Naive B cell (primary cell): ENCODE results near the gene KANK2. TPM values are rescaled to one million over a fixed set of nuclear protein-coding genes. Genes with fewer than 3 reads are reported as not detected.
A peak's percentile ranks its signal among the peaks of the same experiment; 100 is the strongest.

Experiments
- ATAC-seq, 2 donors: fragments of 150-1000 bp; cut with Tn5 transposase; 2 replicates each; pipeline ENCODE4 v1.10.0; 2021; ENCODE audit warnings: low read depth in 2 of 2, mild to moderate bottlenecking in 2 of 2, moderate library complexity in 2 of 2
- DNase-seq: peaks from one replicate; pipeline ENCODE4 v3.0.0; 2022
- H3K27ac Mint-ChIP-seq, 6 donors: one replicate each; pipeline ENCODE4 v1.8.0; 2020 to 2022; ENCODE audit warnings: mild to moderate bottlenecking in 6 of 6, mixed read lengths in 6 of 6, moderate library complexity in 5 of 6, inconsistent platforms in 2 of 6
- H3K27me3 Mint-ChIP-seq, 3 donors: one replicate each; pipeline ENCODE4 v1.8.0; 2021 to 2022; ENCODE audit warnings: mixed read lengths in 3 of 3, mild to moderate bottlenecking in 1 of 3
- H3K36me3 Mint-ChIP-seq, 2 donors: one replicate each; pipeline ENCODE4 v1.8.0; 2020 to 2022; ENCODE audit warnings: mixed read lengths in 2 of 2, inconsistent platforms in 1 of 2, mild to moderate bottlenecking in 1 of 2
- H3K4me1 Mint-ChIP-seq, 3 donors: one replicate each; pipeline ENCODE4 v1.8.0; 2020 to 2022; ENCODE audit warnings: mixed read lengths in 3 of 3, inconsistent platforms in 1 of 3, mild to moderate bottlenecking in 1 of 3, moderate library complexity in 1 of 3
- H3K4me3 Mint-ChIP-seq, 8 donors: one replicate each; pipeline ENCODE4 v1.8.0; 2020 to 2022; ENCODE audit warnings: mild to moderate bottlenecking in 8 of 8, mixed read lengths in 8 of 8, moderate library complexity in 8 of 8, inconsistent platforms in 2 of 8
- H3K9me3 Mint-ChIP-seq, 7 donors: one replicate each; pipeline ENCODE4 v1.8.0; 2020 to 2022; ENCODE audit warnings: mixed read lengths in 7 of 7, mild to moderate bottlenecking in 5 of 7, inconsistent platforms in 2 of 7, moderate library complexity in 1 of 7
- polyA plus RNA-seq, 6 donors: library from polyadenylated mRNA; unstranded; fragments of 300-500 nt; fragmentation: Illumina TruSeq; gene quantifications; one replicate each; pipeline ENCODE4 v1.2.3, GENCODE V29; 2021; ENCODE audit warnings: low read depth in 6 of 6

KANK2 gene
- under 1 TPM in 3 of 6 donors, not detected in 3; 0.09 to 0.57 (median 0.19) TPM for polyA plus RNA-seq

DNA sequence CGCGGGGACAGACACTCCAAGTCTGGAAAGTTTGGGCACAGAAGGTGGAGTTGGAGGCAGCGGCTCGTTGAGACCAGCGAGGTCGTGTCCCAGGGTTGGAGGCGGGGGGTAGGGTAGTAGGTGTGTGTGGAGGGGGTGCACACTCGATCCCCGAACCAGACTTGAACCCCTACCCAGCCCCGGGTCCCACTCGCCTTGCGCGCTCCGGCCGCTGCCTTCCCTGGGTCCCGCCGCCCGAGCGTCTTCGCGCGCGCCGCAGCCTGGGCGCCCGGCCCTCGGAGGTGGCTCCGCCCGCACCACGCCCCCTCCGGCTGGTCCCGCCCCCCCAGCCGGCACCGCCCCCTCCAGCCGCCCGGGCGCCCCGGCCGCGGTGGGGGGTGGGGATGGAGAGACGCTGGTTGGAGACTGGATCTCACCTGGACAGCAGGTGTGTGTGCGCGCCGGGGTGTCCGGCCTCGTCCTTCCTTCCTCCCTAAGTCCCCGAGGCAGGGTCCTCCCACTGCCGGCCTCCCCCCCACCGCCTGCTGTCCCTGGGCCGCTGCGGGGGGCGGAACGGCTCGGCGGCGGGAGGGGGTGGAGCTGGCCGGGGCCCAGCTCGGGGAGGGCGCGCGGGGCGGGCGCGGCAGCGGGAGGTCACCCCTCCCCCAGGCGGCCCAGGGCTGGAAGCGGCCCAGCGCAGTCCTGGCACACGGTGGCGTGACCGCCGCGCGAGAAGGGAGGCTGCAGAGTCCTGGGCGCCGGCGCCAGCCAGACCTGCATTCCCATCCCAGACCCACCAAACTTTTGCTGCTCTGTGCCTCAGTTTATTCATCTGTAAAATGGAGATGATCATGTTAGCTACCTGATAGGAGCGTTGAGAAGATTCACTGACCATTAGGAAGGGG, at the start of gene KANK2:
Gene KANK2, minus strand, starts transcription at position 255 of the 884 bp plus-strand sequence. CDS start 3,034 bp downstream, outside the sequence.
- H3K36me3 Mint-ChIP-seq: no peaks in the 10 kb centered on the region
- H3K27me3 Mint-ChIP-seq: peaks cover 6 to 30% (median 19%) of the 10 kb centered on the region in 3 donors
- H3K4me3 Mint-ChIP-seq: peak within 1 kb of the TSS; percentile 71 to 88 (median 86)
- DNase-seq (peak; percentile 71), ATAC-seq (peak; percentile 91)
- no peaks in the 10 kb centered on the region for H3K9me3 Mint-ChIP-seq
- peak within 1 kb of the TSS in 3 of 6 donors; percentile 27 to 86 (median 36) for H3K27ac Mint-ChIP-seq
- H3K4me1 Mint-ChIP-seq: peaks cover 14 to 17% (median 16%) of the 10 kb centered on the region in 3 donors

DNA sequence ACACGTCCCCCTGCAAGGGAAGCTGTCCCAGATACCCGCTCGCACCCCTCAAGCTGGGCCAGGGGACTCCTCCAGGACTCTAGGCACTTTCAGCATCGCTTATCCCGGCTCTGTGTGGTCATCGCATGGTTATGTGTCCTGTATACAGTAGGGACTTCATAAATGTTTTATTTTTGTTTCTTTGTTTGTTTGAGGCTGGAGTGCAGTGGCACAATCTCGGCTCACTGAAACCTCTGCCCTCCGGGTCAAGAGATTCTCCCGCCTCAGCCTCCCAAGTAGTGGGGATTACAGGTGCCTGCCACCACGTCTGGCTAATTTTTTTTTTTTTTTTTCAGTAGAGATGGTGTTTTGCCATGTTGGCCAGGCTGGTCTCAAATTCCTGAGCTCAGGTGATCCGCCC, 49.6 kb upstream of the KANK2 start:
- ATAC-seq (no peak), DNase-seq (no peak)
- peaks cover 0 to 21% (median 8%) of the 10 kb centered on the region in 3 donors for H3K27me3 Mint-ChIP-seq
- H3K4me1 Mint-ChIP-seq: peaks cover 0 to 7% (median 6%) of the 10 kb centered on the region in 3 donors
- no peaks in the 10 kb centered on the region for H3K36me3 Mint-ChIP-seq
- H3K9me3 Mint-ChIP-seq: no peaks in the 10 kb centered on the region
- H3K4me3 Mint-ChIP-seq: no peak overlapping the region
- peak overlapping the region in 1 of 6 donors; percentile 36 for H3K27ac Mint-ChIP-seq

DNA sequence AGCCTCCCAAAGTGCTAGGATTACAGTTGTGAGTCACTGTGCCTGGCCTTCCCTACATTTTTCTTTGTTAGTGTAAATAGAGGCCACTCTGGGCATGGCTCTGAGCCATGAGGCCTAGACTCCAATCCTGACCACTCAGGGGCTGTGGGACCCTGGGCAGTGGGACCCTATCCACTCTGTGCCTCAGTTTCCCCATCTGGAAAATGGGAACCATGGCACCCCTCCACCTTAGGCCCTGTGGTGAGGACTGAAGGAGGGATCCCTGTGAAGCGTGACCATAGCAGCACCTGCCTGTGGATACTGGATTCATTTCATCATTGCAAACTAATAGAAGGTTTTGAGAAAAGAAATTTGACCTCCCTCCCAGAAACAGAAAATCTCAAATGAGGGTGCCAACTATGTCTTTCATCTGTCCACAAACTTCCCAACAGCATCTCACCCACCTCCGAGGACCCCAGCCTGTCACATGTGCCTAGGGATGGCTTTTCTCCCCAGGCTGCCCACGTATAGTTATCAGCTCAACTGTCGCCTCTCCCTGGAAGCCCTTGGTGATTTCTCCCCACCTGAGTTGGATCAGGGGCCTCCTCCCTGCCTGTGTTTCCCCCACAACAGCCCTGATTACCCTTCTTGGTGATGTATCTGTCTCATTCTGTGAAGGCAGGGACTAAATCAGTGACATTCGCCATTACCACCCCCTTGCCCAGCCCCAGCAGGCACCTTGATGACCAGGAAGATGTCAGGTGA, 47.7 kb upstream of the KANK2 start:
- ATAC-seq (no peak), DNase-seq (no peak)
- Mint-ChIP-seq H3K27ac (no peak overlapping the region), H3K36me3 (no peaks in the 10 kb centered on the region), H3K4me1 (peaks cover 0 to 7% (median 6%) of the 10 kb centered on the region in 3 donors), H3K27me3 (peaks cover 0 to 31% (median 8%) of the 10 kb centered on the region in 3 donors), H3K4me3 (no peak overlapping the region), H3K9me3 (peaks cover 0 to 3% (median 0%) of the 10 kb centered on the region in 7 donors)

DNA sequence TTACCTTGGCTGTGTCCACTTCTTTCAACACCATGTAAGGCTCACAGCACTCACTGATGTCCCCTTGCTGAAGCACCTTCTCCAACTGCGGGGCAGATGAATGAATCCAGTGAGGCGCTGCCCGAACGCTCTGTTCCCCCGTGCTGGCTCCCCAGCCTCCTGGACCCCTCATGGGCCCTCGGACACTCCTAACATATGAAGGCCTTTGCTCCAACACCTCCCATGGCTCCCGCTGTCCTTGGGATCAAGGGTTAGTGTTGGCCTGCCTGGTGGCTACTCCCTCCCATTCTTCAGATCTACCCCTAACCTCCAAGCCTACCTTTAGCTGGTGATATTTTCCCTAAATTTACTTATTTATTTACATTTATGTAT, 46.4 kb upstream of the KANK2 start:
- H3K27ac Mint-ChIP-seq: peak overlapping the region in 1 of 6 donors; percentile 66

DNA sequence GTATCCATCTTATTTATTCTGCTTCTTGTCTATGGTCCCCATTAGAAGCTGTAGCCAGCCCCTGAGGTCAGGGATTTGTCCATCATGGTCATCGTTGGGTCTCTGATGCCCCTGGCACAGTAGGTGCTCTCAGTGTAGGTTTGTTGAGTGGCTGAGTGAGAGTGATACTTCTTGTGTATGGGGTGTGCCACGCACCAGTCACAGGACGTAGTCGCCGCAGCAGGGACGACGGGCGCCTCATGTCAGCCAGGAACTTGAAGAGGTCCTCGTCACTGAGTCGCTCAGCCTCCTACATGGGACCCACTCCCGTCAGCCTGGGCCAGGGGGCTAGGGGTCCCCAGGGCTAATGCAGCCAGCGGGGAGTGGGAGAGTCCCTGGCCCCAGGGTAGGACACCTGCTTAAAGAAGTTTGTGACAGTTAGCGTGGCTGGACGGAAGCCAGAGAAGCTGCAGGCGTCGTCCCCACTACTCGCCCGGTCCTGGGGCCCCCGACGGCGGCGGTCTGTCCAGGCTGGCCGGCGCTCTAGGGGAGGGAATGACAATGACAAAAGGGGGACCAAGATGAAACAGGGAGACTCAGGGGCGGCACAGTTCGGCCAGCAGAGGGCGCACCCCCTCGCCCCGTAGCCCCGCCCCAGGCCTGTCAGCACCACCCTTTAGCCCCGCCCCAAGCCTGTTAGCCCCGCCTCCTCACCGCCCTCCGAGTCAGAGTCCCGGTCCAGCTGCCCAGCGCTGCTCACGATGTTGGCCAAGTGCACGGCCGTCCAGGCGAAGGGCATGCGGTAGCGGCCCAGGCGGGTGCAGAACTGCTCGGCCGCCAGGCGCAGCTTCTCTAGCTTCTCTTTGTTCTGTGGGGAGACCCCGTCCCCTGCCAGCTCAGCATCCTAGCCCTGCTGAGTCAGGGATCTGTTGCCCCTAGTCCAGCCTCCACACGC, 45.8 kb upstream of the KANK2 start:
- peaks cover 0 to 18% (median 12%) of the 10 kb centered on the region in 7 donors for H3K9me3 Mint-ChIP-seq
- H3K36me3 Mint-ChIP-seq: peaks cover 0 to 8% of the 10 kb centered on the region in 2 donors

More for the DNA sequence above, 46.4 kb upstream of the KANK2 start:
- peaks cover 0 to 2% of the 10 kb centered on the region in 2 donors for H3K36me3 Mint-ChIP-seq
- peaks cover 0 to 11% (median 5%) of the 10 kb centered on the region in 7 donors for H3K9me3 Mint-ChIP-seq
- peak overlapping the region in 3 of 8 donors; percentile 23 to 47 (median 23) for H3K4me3 Mint-ChIP-seq
- peaks cover 0 to 7% (median 6%) of the 10 kb centered on the region in 3 donors for H3K4me1 Mint-ChIP-seq
- DNase-seq (no peak), ATAC-seq (no peak)
- peaks cover 0 to 31% (median 8%) of the 10 kb centered on the region in 3 donors for H3K27me3 Mint-ChIP-seq

DNA sequence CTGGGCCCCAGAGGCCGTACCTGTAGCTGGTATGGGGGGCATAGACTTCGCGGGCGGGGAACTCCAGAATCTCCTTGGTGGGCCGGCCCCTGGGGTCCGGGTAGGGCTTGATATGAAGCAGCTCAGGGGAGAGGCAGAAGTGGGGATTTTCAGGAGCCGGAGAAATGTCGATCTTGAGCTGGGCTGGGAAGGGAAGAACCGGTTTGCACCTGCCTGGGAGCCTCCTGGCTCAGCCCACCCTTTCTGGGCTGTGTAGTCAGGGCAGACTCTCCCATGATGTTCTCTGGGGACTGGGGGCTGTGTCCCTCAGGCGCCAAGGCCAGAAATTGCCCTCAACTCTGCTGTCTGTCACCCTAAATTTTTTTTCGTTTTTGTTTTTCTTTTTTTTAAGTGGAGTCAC, 44.7 kb upstream of the KANK2 start:
- no peak overlapping the region for H3K4me3 Mint-ChIP-seq
- no peak overlapping the region for H3K27ac Mint-ChIP-seq

More for the DNA sequence above, 45.8 kb upstream of the KANK2 start:
- Mint-ChIP-seq H3K27me3 (peaks cover 0 to 31% (median 8%) of the 10 kb centered on the region in 3 donors), H3K4me1 (peaks cover 0 to 7% (median 6%) of the 10 kb centered on the region in 3 donors), H3K27ac (peak overlapping the region in 1 of 6 donors; percentile 66), H3K4me3 (peak overlapping the region in 4 of 8 donors; percentile 23 to 64 (median 35))
- ATAC-seq: peak; percentile 96 to 97
- DNase-seq: peak; percentile 70

DNA sequence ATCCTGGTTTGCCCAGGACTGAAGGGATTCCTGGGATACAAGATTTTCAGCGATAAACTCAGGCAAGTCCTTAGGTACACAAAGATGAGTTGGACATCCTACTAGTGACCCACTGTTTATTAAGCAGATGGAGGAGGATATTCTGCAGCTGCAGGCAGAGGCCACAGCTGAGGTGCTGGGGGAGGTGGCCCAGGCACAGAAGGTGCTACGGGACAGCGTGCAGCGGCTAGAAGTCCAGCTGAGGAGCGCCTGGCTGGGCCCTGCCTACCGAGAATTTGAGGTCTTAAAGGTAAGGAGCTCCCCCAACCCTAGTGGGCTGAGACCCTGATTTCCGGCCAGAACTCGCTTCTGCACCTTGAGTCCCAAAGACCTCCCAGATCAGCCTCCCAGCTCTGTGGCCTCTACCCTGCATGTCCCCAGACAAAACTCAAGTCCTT, 42.7 kb upstream of the KANK2 start:
- Mint-ChIP-seq H3K36me3 (peaks cover 0 to 12% of the 10 kb centered on the region in 2 donors), H3K4me3 (no peak overlapping the region), H3K27ac (no peak overlapping the region), H3K27me3 (peaks cover 0 to 24% (median 0%) of the 10 kb centered on the region in 3 donors), H3K4me1 (peaks cover 0 to 7% (median 6%) of the 10 kb centered on the region in 3 donors), H3K9me3 (peaks cover 5 to 26% (median 13%) of the 10 kb centered on the region in 7 donors)
- ATAC-seq (no peak), DNase-seq (no peak)

More for the DNA sequence above, 44.7 kb upstream of the KANK2 start:
- ATAC-seq: no peak
- Mint-ChIP-seq H3K4me1 (peaks cover 0 to 7% (median 6%) of the 10 kb centered on the region in 3 donors), H3K27me3 (peaks cover 0 to 31% (median 8%) of the 10 kb centered on the region in 3 donors), H3K9me3 (peaks cover 2 to 26% (median 13%) of the 10 kb centered on the region in 7 donors), H3K36me3 (peaks cover 0 to 12% of the 10 kb centered on the region in 2 donors)
- DNase-seq: no peak

DNA sequence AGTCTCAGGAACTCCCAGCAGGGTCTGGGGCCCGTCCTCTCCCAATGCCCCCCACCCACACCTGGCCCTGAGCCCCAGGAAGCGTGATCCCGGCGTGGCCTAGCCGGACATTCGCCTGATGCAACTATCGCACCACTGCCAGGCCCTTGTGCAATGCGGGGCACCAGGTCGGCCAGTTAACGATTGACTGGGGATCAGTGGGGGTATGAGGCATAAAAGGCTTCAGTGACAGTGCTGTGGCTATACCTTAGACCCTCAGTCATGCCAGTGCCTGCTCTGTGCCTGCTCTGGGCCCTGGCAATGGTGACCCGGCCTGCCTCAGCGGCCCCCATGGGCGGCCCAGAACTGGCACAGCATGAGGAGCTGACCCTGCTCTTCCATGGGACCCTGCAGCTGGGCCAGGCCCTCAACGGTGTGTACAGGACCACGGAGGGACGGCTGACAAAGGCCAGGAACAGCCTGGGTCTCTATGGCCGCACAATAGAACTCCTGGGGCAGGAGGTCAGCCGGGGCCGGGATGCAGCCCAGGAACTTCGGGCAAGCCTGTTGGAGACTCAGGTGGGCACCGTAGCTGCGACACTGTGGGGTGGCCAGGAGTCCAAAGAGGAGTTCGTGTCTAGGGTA, 42.1 kb upstream of the KANK2 start, which contains the start of gene ANGPTL8:
Gene ANGPTL8, plus strand, starts transcription at position 243 of the 624 bp plus-strand sequence. Its CDS starts 19 bp downstream, at position 262.
- H3K4me3 Mint-ChIP-seq: no peak within 1 kb of the TSS
- peaks cover 0 to 7% (median 6%) of the 10 kb centered on the region in 3 donors for H3K4me1 Mint-ChIP-seq
- H3K9me3 Mint-ChIP-seq: peaks cover 5 to 26% (median 13%) of the 10 kb centered on the region in 7 donors
- peak within 1 kb of the TSS in 1 of 6 donors; percentile 47 for H3K27ac Mint-ChIP-seq
- ATAC-seq (no peak), DNase-seq (no peak)
- H3K27me3 Mint-ChIP-seq: peaks cover 0 to 24% (median 0%) of the 10 kb centered on the region in 3 donors
- peaks cover 0 to 12% of the 10 kb centered on the region in 2 donors for H3K36me3 Mint-ChIP-seq

DNA sequence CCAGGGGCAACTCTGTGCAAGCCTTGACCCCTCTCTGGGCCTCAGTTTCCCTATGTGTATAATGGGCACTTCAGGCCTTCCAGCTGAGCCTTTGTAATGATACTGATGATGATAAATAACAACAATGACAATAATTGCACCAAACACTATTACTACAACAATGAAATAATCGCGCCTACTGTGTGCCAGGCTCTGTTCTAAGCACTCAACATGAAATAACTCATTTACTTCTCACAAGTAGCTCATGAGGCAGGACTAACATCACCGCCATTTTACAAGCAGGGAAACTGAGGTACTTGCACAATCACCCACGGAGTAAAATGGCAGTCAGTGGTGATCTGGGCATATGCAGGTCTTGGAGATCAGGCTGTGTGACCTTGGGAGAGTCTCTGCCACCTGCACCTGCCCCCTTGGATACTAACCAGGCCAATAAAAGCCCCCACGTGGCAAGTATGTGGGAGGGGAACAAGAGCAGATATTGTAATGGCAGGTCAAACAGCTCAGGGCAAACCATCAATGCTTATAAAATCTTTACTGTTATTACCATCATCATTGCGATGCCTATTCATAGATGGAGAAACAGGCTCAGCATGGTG, 41.5 kb upstream of the KANK2 start:
- H3K27me3 Mint-ChIP-seq: peaks cover 0 to 22% (median 0%) of the 10 kb centered on the region in 3 donors
- no peak overlapping the region for H3K27ac Mint-ChIP-seq
- peaks cover 5 to 26% (median 13%) of the 10 kb centered on the region in 7 donors for H3K9me3 Mint-ChIP-seq
- H3K4me1 Mint-ChIP-seq: peaks cover 0 to 6% (median 5%) of the 10 kb centered on the region in 3 donors
- ATAC-seq: no peak
- peaks cover 0 to 12% of the 10 kb centered on the region in 2 donors for H3K36me3 Mint-ChIP-seq
- no peak for DNase-seq
- H3K4me3 Mint-ChIP-seq: no peak overlapping the region

DNA sequence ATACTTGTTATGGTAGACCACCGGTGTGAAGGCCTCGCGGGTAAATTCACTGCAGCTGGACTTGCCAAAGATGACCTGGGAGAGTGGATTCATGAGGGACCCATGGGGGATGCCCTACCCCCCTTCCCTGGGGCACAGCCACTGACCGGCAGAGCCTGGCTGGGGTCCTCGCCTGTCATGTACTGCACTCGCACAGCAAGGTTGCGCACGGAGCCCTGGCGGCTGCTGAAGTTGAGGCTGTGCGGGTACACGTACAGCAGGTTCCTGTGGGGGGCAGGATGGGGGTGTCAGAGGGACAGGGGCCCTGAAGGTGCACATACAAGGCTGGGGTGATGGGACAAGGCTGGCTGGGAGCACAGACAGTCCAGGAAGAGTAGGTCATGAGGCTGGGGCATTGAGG, 40.7 kb upstream of the KANK2 start:
- ATAC-seq: no peak
- peaks cover 0 to 19% (median 0%) of the 10 kb centered on the region in 3 donors for H3K27me3 Mint-ChIP-seq
- peaks cover 5 to 28% (median 13%) of the 10 kb centered on the region in 7 donors for H3K9me3 Mint-ChIP-seq
- DNase-seq: no peak
- no peak overlapping the region for H3K27ac Mint-ChIP-seq
- peaks cover 0 to 12% of the 10 kb centered on the region in 2 donors for H3K36me3 Mint-ChIP-seq
- H3K4me3 Mint-ChIP-seq: no peak overlapping the region
- no peaks in the 10 kb centered on the region for H3K4me1 Mint-ChIP-seq

DNA sequence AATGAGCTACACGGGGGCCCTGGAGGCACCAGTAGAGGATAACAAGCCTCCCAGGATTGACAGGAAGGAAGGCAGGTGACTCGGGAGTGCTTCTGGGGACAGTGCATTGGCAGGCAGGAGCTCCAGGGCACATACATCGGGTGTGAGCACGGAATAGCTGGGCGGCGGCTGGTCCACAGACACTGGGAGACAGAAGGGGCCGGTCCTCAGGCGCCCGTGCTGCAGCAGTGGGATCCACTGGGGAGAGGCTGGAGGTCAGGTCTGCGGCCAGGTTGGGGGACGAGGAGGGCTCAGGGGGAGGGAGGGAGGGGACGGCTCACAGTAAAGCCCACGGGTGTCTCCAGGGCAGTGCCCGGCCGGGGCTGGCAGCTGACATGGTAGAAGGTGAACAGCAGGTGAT, 40.0 kb upstream of the KANK2 start:
- no peak for DNase-seq
- H3K27me3 Mint-ChIP-seq: peaks cover 0 to 13% (median 0%) of the 10 kb centered on the region in 3 donors
- H3K9me3 Mint-ChIP-seq: peaks cover 5 to 28% (median 13%) of the 10 kb centered on the region in 7 donors
- no peak overlapping the region for H3K4me3 Mint-ChIP-seq
- ATAC-seq: no peak
- no peak overlapping the region for H3K27ac Mint-ChIP-seq
- peaks cover 0 to 12% of the 10 kb centered on the region in 2 donors for H3K36me3 Mint-ChIP-seq
- H3K4me1 Mint-ChIP-seq: no peaks in the 10 kb centered on the region
